ENCODE results near the gene PHF21A. TPM values are rescaled to one million over a fixed set of nuclear protein-coding genes. Genes with fewer than 3 reads are reported as not detected.

The PHF21A gene
- total and polyA plus RNA-seq, 2 of the 13 experiments (the other 11 are each of a cell fraction or from before 2014, with no cell fraction given): 4.1 to 34.6 TPM

GRCh38 chr11:45913514-45913913 is 207.7 kb downstream of the PHF21A start (continued):
- no peak for TF ChIP-seq ARID3A (IDR thresholded peaks at IDR 0.05; ENCODE audit: low read depth, low read length)
- no peak for TF ChIP-seq ESRRA (CRISPR knock-in tag; IDR thresholded peaks at IDR 0.05; ENCODE audit: low read depth)
- TF ChIP-seq ZNF263 (CRISPR knock-in tag; IDR thresholded peaks at IDR 0.05): no peak
- TF ChIP-seq ZNF569 (CRISPR knock-in tag; IDR thresholded peaks at IDR 0.05; ENCODE audit: borderline replicate concordance): no peak
- no peak for TF ChIP-seq POLR2AphosphoS5 (IDR thresholded peaks at IDR 0.05; ENCODE audit: low read depth, low read length)

GRCh38 chr11:45910623-45911022 is 210.6 kb downstream of the PHF21A start:
- in situ Hi-C loops (cut with HindIII; ENCODE audit: extremely low pct_ligation_motif_present, low pct_unique_long_range_greater_than_20kb): no loop called here
- no peak for FAIRE-seq

More at GRCh38 chr11:45910623-45911022, 210.6 kb downstream of the PHF21A start:
- Histone ChIP-seq H2AFZ (ENCODE audit: low read length) (no peak overlapping the region), H3K27ac (ENCODE audit: extremely low read length, insufficient read depth, low read length) (no peak overlapping the region), H3K4me2 (ENCODE audit: low read depth, low read length) (no peak overlapping the region), H3K27me3 (ENCODE audit: control insufficient read depth in 1 of 2, insufficient read depth in 2 of 2, low read length in 2 of 2) (no peaks in the 10 kb centered on the region), H3K9ac (ENCODE audit: insufficient read depth, low read depth, low read length) (no peak overlapping the region), H3K4me1 (ENCODE audit: insufficient read depth, low read length) (no peaks in the 10 kb centered on the region), H3K36me3 (replicated peaks in 1 of 2; ENCODE audit: control insufficient read depth in 1 of 2, insufficient read depth in 2 of 2, low read length in 2 of 2) (peaks cover 11 to 23% of the 10 kb centered on the region in 2 experiments; a peak in 3 of 5 replicates), H3K9me3 (ENCODE audit: low read length) (no peaks in the 10 kb centered on the region), H3K4me3 (replicated peaks in 1 of 3; ENCODE audit: insufficient read depth in 1 of 3, low read depth in 2 of 3, low read length in 3 of 3) (no peak overlapping the region), H4K20me1 (ENCODE audit: insufficient read depth, low read length) (no peaks in the 10 kb centered on the region), H3K79me2 (ENCODE audit: insufficient read depth, low read length) (no peaks in the 10 kb centered on the region)
- no peak for ATAC-seq
- intact Hi-C loops (cut with micrococcal nuclease; ENCODE audit: unreplicated experiment): no loop called here
- DNase-seq (ENCODE audit: low spot score): no peak
- 100% methylated on average over 2 of the region's 9 CpGs for WGBS (ENCODE audit: low lambda C conversion rate)
- ChIA-PET POLR2A (no interaction called here), CTCF (ENCODE audit: low intra/inter-chr PET ratio, low total read pairs) (no interaction called here)
- no peak for TF ChIP-seq TEAD2 (CRISPR knock-in tag; IDR thresholded peaks at IDR 0.05)
- TF ChIP-seq ZNF574 (CRISPR knock-in tag; IDR thresholded peaks at IDR 0.05): no peak
- no peak for TF ChIP-seq ZNF644 (CRISPR knock-in tag; IDR thresholded peaks at IDR 0.05; ENCODE audit: low read depth)
- TF ChIP-seq GLI4 (CRISPR knock-in tag; IDR thresholded peaks at IDR 0.05; ENCODE audit: borderline replicate concordance): no peak
- no peak for TF ChIP-seq ETS1 (CRISPR knock-in tag; IDR thresholded peaks at IDR 0.05)
- no TSS peak for BruUV-seq (replicated peaks)
